ENCODE results near the gene FOXO3.

The FOXO3 gene

DNA sequence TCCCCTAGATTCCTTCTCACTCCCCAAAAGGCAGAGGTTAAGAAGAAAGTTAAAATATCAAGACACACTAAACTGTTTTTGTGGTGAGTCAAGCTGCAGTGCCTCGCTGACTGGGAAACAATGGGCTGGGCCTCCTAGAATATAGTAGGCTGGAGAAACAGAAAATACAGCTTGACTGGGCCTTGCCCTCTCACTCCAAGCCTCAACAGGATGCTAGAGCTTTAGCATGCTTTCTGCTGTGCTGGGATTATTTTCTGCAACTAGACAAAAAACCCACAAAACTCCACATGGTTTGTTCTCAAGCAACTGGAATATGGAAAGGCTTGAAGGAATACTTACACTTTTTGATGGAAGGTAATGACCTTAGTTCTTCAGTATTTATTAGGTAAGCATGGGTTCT lies 27.9 kb downstream of the FOXO3 start:
- H4K8ac ChIP-seq (ENCODE audit: low read length), result no peak overlapping the region
- no peaks in the 10 kb centered on the region for H3K9me3 ChIP-seq (ENCODE audit: control insufficient read depth, low read length)
- no peak overlapping the region for H2AK5ac ChIP-seq (ENCODE audit: low read length, severe bottlenecking)
- H2BK15ac ChIP-seq (ENCODE audit: low read depth, poor library complexity, severe bottlenecking), result no peak overlapping the region
- no peak overlapping the region for H3K23ac ChIP-seq (ENCODE audit: low read length in 2 of 2)
- H3K9ac ChIP-seq (ENCODE audit: low read length), result peak overlapping the region; percentile 40
- peaks cover 24% of the 10 kb centered on the region for H3K4me1 ChIP-seq (ENCODE audit: control insufficient read depth, insufficient read depth, low read depth, low read length)
- H2BK120ac ChIP-seq (ENCODE audit: low read depth, low read length), result peak overlapping the region; percentile 15
- no peak overlapping the region for H4K91ac ChIP-seq (ENCODE audit: low read length)
- peak overlapping the region in 1 of 2 experiments; percentile 12 for H3K4me3 ChIP-seq (ENCODE audit: insufficient read depth in 1 of 2, low read depth in 1 of 2, low read length in 2 of 2)
- H2BK12ac ChIP-seq (ENCODE audit: low read length in 2 of 2), result no peak overlapping the region
- no peak overlapping the region for H3K4me2 ChIP-seq (ENCODE audit: low read length, poor library complexity, severe bottlenecking)
- whole genome bisulfite sequencing, result 0% methylated on average over 1 of the region's 1 CpG
- no peak overlapping the region for H3K4ac ChIP-seq (ENCODE audit: low read depth in 1 of 2, low read length in 2 of 2)
- H3K14ac ChIP-seq (ENCODE audit: low read length in 2 of 2), result no peak overlapping the region
- peaks cover 3% of the 10 kb centered on the region for H3K79me1 ChIP-seq (replicated peaks; ENCODE audit: low read length, poor library complexity, severe bottlenecking)
- no peaks in the 10 kb centered on the region for H3K27me3 ChIP-seq (ENCODE audit: control insufficient read depth in 1 of 2, insufficient read depth in 1 of 2, low read length in 2 of 2)
- no peak overlapping the region for H3K18ac ChIP-seq (ENCODE audit: low read depth in 1 of 2, low read length in 2 of 2)
- H2BK5ac ChIP-seq (ENCODE audit: low read depth, low read length, poor library complexity, severe bottlenecking), result no peak overlapping the region
- H2AFZ ChIP-seq (ENCODE audit: low read depth, low read length), result no peak overlapping the region
- H3K27ac ChIP-seq (ENCODE audit: low read length, poor library complexity, severe bottlenecking), result peak overlapping the region; percentile 56
- H3K36me3 ChIP-seq (ENCODE audit: control insufficient read depth in 1 of 2, insufficient read depth in 2 of 2, low read depth in 1 of 2, low read length in 2 of 2), result no peaks in the 10 kb centered on the region
- DNase-seq, result peak; percentile 78

- Histone ChIP-seq H3K4me3 (ENCODE audit: insufficient read depth in 1 of 2, low read depth in 1 of 2, low read length in 2 of 2) (peak overlapping the region in 1 of 2 experiments; percentile 34), H3K36me3 (ENCODE audit: control insufficient read depth in 1 of 2, insufficient read depth in 2 of 2, low read depth in 1 of 2, low read length in 2 of 2) (no peaks in the 10 kb centered on the region), H4K91ac (ENCODE audit: low read length) (no peak overlapping the region), H3K23ac (ENCODE audit: low read length in 2 of 2) (no peak overlapping the region), H2BK15ac (ENCODE audit: low read depth, poor library complexity, severe bottlenecking) (peak overlapping the region; percentile 71), H4K8ac (ENCODE audit: low read length) (peak overlapping the region; percentile 15), H3K14ac (ENCODE audit: low read length in 2 of 2) (no peak overlapping the region), H3K9me3 (ENCODE audit: control insufficient read depth, low read length) (no peaks in the 10 kb centered on the region), H3K27ac (ENCODE audit: low read length, poor library complexity, severe bottlenecking) (peak overlapping the region; percentile 56), H3K9ac (ENCODE audit: low read length) (peak overlapping the region; percentile 8), H2BK5ac (ENCODE audit: low read depth, low read length, poor library complexity, severe bottlenecking) (no peak overlapping the region), H2AFZ (ENCODE audit: low read depth, low read length) (no peak overlapping the region), H3K4me2 (ENCODE audit: low read length, poor library complexity, severe bottlenecking) (no peak overlapping the region), H3K18ac (ENCODE audit: low read depth in 1 of 2, low read length in 2 of 2) (peak overlapping the region; percentile 28 to 57), H3K27me3 (ENCODE audit: control insufficient read depth in 1 of 2, insufficient read depth in 1 of 2, low read length in 2 of 2) (no peaks in the 10 kb centered on the region), H3K4ac (ENCODE audit: low read depth in 1 of 2, low read length in 2 of 2) (peak overlapping the region; percentile 35 to 40), H2BK120ac (ENCODE audit: low read depth, low read length) (no peak overlapping the region), H2BK12ac (ENCODE audit: low read length in 2 of 2) (no peak overlapping the region), H3K79me1 (replicated peaks; ENCODE audit: low read length, poor library complexity, severe bottlenecking) (peaks cover 3% of the 10 kb centered on the region), H3K4me1 (ENCODE audit: control insufficient read depth, insufficient read depth, low read depth, low read length) (peaks cover 22% of the 10 kb centered on the region), H2AK5ac (ENCODE audit: low read length, severe bottlenecking) (peak overlapping the region; percentile 72)
- peak; percentile 88 for DNase-seq
- WGBS, result 3% methylated on average over 6 of the region's 6 CpGs
Measured at GRCh38 chr6:108589244-108589791, 28.6 kb downstream of the FOXO3 start.

- no peak overlapping the region for H3K27ac ChIP-seq (ENCODE audit: low read length, poor library complexity, severe bottlenecking)
- WGBS, result 84% methylated on average over 8 of the region's 8 CpGs
Measured at GRCh38 chr6:108591040-108591816, 30.5 kb downstream of the FOXO3 start.

More at GRCh38 chr6:108591040-108591816, 30.5 kb downstream of the FOXO3 start:
- H4K91ac ChIP-seq (ENCODE audit: low read length), result peak overlapping the region; percentile 56
- H2BK15ac ChIP-seq (ENCODE audit: low read depth, poor library complexity, severe bottlenecking), result no peak overlapping the region
- peak overlapping the region; percentile 79 for H4K8ac ChIP-seq (ENCODE audit: low read length)
- no peak overlapping the region for H3K4me2 ChIP-seq (ENCODE audit: low read length, poor library complexity, severe bottlenecking)
- H3K4me1 ChIP-seq (ENCODE audit: control insufficient read depth, insufficient read depth, low read depth, low read length), result peaks cover 23% of the 10 kb centered on the region
- H2BK120ac ChIP-seq (ENCODE audit: low read depth, low read length), result no peak overlapping the region
- H3K18ac ChIP-seq (ENCODE audit: low read depth in 1 of 2, low read length in 2 of 2), result peak overlapping the region; percentile 13 to 87
- DNase-seq, result peak; percentile 30
- peak overlapping the region in 1 of 2 experiments; percentile 47 for H2BK12ac ChIP-seq (ENCODE audit: low read length in 2 of 2)
- peak overlapping the region in 1 of 2 experiments; percentile 32 for H3K4ac ChIP-seq (ENCODE audit: low read depth in 1 of 2, low read length in 2 of 2)
- H3K9ac ChIP-seq (ENCODE audit: low read length), result peak overlapping the region; percentile 52
- no peak overlapping the region for H3K23ac ChIP-seq (ENCODE audit: low read length in 2 of 2)
- no peak overlapping the region for H3K14ac ChIP-seq (ENCODE audit: low read length in 2 of 2)
- no peaks in the 10 kb centered on the region for H3K27me3 ChIP-seq (ENCODE audit: control insufficient read depth in 1 of 2, insufficient read depth in 1 of 2, low read length in 2 of 2)
- peak overlapping the region; percentile 8 for H2AK5ac ChIP-seq (ENCODE audit: low read length, severe bottlenecking)
- no peak overlapping the region for H3K4me3 ChIP-seq (ENCODE audit: insufficient read depth in 1 of 2, low read depth in 1 of 2, low read length in 2 of 2)
- H2AFZ ChIP-seq (ENCODE audit: low read depth, low read length), result no peak overlapping the region
- no peak overlapping the region for H2BK5ac ChIP-seq (ENCODE audit: low read depth, low read length, poor library complexity, severe bottlenecking)
- peaks cover 3% of the 10 kb centered on the region for H3K79me1 ChIP-seq (replicated peaks; ENCODE audit: low read length, poor library complexity, severe bottlenecking)
- no peaks in the 10 kb centered on the region for H3K36me3 ChIP-seq (ENCODE audit: control insufficient read depth in 1 of 2, insufficient read depth in 2 of 2, low read depth in 1 of 2, low read length in 2 of 2)
- H3K9me3 ChIP-seq (ENCODE audit: control insufficient read depth, low read length), result no peaks in the 10 kb centered on the region
